ENCODE data around the gene SLFNL1. TPM values are rescaled to one million over a fixed set of nuclear protein-coding genes. Genes with fewer than 3 reads are reported as not detected.

The SLFNL1 gene
- total and polyA plus RNA-seq, 4 donors = 0.38 to 1.0 (median 0.60) TPM

DNA sequence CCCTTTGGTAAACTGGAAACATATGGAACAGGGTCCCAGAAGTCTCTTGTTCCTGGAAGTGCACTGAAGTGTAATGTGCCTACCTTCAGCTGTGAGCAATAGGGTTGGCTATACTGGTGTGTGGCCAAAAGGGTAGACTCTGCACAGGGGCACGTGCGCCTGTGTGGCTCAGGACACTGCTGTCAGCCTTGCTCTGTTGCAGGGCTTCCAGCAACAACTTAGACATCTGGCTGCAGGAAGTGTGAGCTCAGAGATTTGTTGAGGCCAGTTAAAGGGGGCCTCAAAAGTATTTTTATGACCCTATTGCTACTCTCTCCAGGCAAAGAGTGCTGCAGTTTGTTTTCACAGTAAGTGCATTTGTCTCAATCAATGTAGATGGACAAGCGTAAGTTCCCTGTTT is 34.6 kb downstream of the SLFNL1 start:
- peak; percentile 17 for ATAC-seq (ENCODE audit: low FRiP score)
- Histone ChIP-seq H3K27ac (ENCODE audit: low read depth in 1 of 2, low read length in 2 of 2) (peak overlapping the region in 1 of 2 donors; percentile 65), H3K36me3 (ENCODE audit: control insufficient read depth in 1 of 2, insufficient read depth in 2 of 2, low read length in 1 of 2) (peaks cover 13 to 21% of the 10 kb centered on the region in 2 donors), H3K4me1 (ENCODE audit: control insufficient read depth in 1 of 2, insufficient read depth in 2 of 2, low read length in 2 of 2) (peaks cover 4 to 7% of the 10 kb centered on the region in 2 donors), H3K27me3 (ENCODE audit: control insufficient read depth in 1 of 2, insufficient read depth in 2 of 2, low read length in 1 of 2) (no peaks in the 10 kb centered on the region), H3K4me3 (ENCODE audit: low read length in 2 of 2) (no peak overlapping the region), H3K9me3 (ENCODE audit: control insufficient read depth, low read length) (no peaks in the 10 kb centered on the region)
- 23 to 33% methylated on average over 3 of the region's 3 CpGs for WGBS, 2 donors
- no peak for DNase-seq
- intact Hi-C loops (cut with DNase I) = loop anchor here in 1 of 2 donors (5.0 kb wide), 1 partner anchor 115 kb away; no protein-coding TSS in a partner anchor

DNA sequence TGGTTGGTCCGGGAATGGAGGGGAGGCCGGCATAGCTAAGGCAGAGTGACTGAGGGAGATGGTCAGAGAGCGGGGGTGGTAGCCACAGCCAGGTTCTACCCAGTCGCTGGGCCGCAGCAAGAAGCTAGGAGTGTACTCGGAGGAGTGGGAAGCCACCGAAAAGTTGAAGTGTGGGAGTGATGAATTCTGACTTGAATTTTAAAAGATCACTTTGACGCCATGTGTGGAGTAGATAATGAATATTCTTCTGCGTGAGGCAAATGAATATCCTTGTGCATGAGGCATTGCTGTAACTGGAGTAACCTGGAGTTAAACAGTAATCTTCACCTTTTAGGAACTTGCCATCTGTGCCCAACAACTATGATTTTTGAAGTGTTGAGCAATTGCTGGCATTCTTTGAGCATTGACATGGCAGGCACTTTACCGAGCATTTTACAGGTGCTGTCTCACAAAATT is 35.2 kb downstream of the SLFNL1 start:
- no peak overlapping the region for H3K4me3 ChIP-seq (ENCODE audit: low read length in 2 of 2)
- no peak overlapping the region for H3K27ac ChIP-seq (ENCODE audit: low read depth in 1 of 2, low read length in 2 of 2)
- intact Hi-C loops (cut with DNase I) = loop anchor here in 1 of 2 donors (5.0 kb wide), 1 partner anchor 116 kb away; no protein-coding TSS in a partner anchor
- peaks cover 4 to 7% of the 10 kb centered on the region in 2 donors for H3K4me1 ChIP-seq (ENCODE audit: control insufficient read depth in 1 of 2, insufficient read depth in 2 of 2, low read length in 2 of 2)
- DNase-seq (no peak), ATAC-seq (ENCODE audit: low FRiP score) (no peak)
- H3K36me3 ChIP-seq (ENCODE audit: control insufficient read depth in 1 of 2, insufficient read depth in 2 of 2, low read length in 1 of 2) = peaks cover 13 to 21% of the 10 kb centered on the region in 2 donors
- H3K9me3 ChIP-seq (ENCODE audit: control insufficient read depth, low read length) = no peaks in the 10 kb centered on the region
- H3K27me3 ChIP-seq (ENCODE audit: control insufficient read depth in 1 of 2, insufficient read depth in 2 of 2, low read length in 1 of 2) = no peaks in the 10 kb centered on the region
- 86% methylated on average over 10 of the region's 10 CpGs for WGBS, 2 donors

DNA sequence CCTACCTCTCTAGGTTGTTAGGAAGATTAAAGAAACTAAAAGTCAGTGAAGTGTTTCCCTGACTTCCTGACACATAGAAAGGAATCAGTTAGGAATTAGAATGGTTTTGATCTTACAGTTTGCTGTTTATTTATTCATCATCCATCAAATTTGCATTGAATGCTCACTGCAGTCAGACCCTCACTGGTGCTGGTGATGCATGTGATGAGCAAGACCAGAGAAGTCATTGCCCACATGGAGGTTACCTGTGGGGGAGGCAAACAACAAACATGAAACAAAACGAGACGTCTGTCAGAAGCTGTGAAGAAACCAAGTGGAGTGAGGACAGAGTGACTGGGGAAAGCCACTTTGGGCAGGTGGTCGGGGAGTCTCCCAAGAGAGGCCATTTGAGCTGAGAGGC is 35.6 kb downstream of the SLFNL1 start:
- peaks cover 4 to 7% of the 10 kb centered on the region in 2 donors for H3K4me1 ChIP-seq (ENCODE audit: control insufficient read depth in 1 of 2, insufficient read depth in 2 of 2, low read length in 2 of 2)
- no peaks in the 10 kb centered on the region for H3K9me3 ChIP-seq (ENCODE audit: control insufficient read depth, low read length)

DNA sequence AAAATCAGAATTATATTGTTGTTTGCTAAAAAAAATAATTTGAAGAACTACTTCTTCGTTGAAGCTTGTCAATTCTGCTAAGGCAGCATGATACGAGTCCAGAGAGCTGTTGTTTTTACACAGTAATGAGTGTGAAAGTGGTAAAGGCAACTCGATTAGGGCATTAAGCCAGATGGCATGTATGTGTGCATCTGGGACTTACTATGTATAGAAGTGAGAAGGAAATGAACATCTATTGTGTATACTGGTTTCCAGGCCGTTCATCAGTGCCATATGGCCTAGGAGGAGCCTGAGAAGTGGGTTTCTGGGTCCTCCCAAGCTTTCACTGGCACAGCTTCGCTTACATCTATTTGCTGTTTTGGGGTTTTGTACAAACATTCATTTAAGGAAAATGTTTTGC is 36.4 kb downstream of the SLFNL1 start:
- intact Hi-C loops (cut with DNase I) = loop anchor here in 1 of 2 donors (5.0 kb wide), 1 partner anchor 117 kb away; no protein-coding TSS in a partner anchor
- no peaks in the 10 kb centered on the region for H3K9me3 ChIP-seq (ENCODE audit: control insufficient read depth, low read length)
- 4 to 10% methylated on average over 5 of the region's 5 CpGs for WGBS, 2 donors
- peaks cover 11 to 21% of the 10 kb centered on the region in 2 donors for H3K36me3 ChIP-seq (ENCODE audit: control insufficient read depth in 1 of 2, insufficient read depth in 2 of 2, low read length in 1 of 2)
- peak overlapping the region; percentile 44 to 56 for H3K27ac ChIP-seq (ENCODE audit: low read depth in 1 of 2, low read length in 2 of 2)
- no peaks in the 10 kb centered on the region for H3K27me3 ChIP-seq (ENCODE audit: control insufficient read depth in 1 of 2, insufficient read depth in 2 of 2, low read length in 1 of 2)
- DNase-seq (no peak), ATAC-seq (ENCODE audit: low FRiP score) (no peak)
- H3K4me1 ChIP-seq (ENCODE audit: control insufficient read depth in 1 of 2, insufficient read depth in 2 of 2, low read length in 2 of 2) = peaks cover 4 to 7% of the 10 kb centered on the region in 2 donors
- H3K4me3 ChIP-seq (ENCODE audit: low read length in 2 of 2) = peak overlapping the region in 1 of 2 donors; percentile 7

More for the DNA sequence above, 35.6 kb downstream of the SLFNL1 start:
- H3K4me3 ChIP-seq (ENCODE audit: low read length in 2 of 2) = no peak overlapping the region
- WGBS, 2 donors = 67 to 69% methylated on average over 3 of the region's 3 CpGs
- no peaks in the 10 kb centered on the region for H3K27me3 ChIP-seq (ENCODE audit: control insufficient read depth in 1 of 2, insufficient read depth in 2 of 2, low read length in 1 of 2)
- DNase-seq (no peak), ATAC-seq (ENCODE audit: low FRiP score) (no peak)
- H3K27ac ChIP-seq (ENCODE audit: low read depth in 1 of 2, low read length in 2 of 2) = no peak overlapping the region
- intact Hi-C loops (cut with DNase I) = loop anchor here in 1 of 2 donors (5.0 kb wide), 1 partner anchor 116 kb away; no protein-coding TSS in a partner anchor
- H3K36me3 ChIP-seq (ENCODE audit: control insufficient read depth in 1 of 2, insufficient read depth in 2 of 2, low read length in 1 of 2) = peaks cover 13 to 21% of the 10 kb centered on the region in 2 donors

DNA sequence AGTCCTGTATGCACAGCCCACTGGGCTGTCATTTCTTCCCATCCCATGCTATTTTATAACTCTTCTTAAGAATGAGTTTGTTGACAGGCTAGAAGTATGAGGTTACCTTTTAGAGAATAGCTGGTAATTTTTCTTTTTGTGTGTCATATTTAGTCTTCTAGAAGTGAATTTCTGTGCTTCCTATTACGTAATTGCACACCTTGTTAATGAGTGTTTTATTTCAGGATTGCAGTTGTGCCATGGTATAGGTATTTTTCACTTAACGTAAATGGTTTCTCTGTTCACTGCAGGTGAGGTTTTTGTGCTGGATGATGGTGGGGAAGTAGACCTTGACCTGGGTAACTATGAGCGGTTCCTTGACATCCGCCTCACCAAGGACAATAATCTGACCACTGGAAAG is 37.0 kb downstream of the SLFNL1 start:
- DNase-seq = no peak
- Histone ChIP-seq H3K4me3 (ENCODE audit: low read length in 2 of 2) (no peak overlapping the region), H3K27ac (ENCODE audit: low read depth in 1 of 2, low read length in 2 of 2) (peak overlapping the region; percentile 41 to 44), H3K9me3 (ENCODE audit: control insufficient read depth, low read length) (no peaks in the 10 kb centered on the region), H3K4me1 (ENCODE audit: control insufficient read depth in 1 of 2, insufficient read depth in 2 of 2, low read length in 2 of 2) (peaks cover 4 to 7% of the 10 kb centered on the region in 2 donors), H3K36me3 (ENCODE audit: control insufficient read depth in 1 of 2, insufficient read depth in 2 of 2, low read length in 1 of 2) (peaks cover 7 to 21% of the 10 kb centered on the region in 2 donors), H3K27me3 (ENCODE audit: control insufficient read depth in 1 of 2, insufficient read depth in 2 of 2, low read length in 1 of 2) (no peaks in the 10 kb centered on the region)
- WGBS, 2 donors = 85 to 86% methylated on average over 4 of the region's 4 CpGs
- intact Hi-C loops (cut with DNase I) = loop anchor here in 1 of 2 donors (5.0 kb wide), 1 partner anchor 63 kb away; no protein-coding TSS in a partner anchor
- no peak for ATAC-seq (ENCODE audit: low FRiP score)

DNA sequence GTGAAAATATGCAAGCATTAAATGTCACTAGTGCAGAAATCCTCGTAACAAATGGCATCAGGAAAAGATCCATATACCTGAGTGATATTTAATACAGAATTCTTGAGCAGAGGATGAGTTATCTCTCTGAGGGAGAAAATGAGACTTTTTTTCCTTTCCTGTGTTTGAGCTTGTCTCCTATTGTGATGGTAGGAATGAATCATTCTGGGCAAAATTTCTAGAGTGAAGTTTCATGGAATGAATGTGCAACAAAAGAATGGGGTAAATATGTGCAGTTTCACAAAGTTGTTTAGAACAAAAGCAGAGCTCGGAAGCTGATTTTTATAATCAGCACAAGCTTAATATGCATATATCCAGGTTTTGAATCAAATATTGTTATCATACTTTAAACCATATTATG is 37.5 kb downstream of the SLFNL1 start:
- Histone ChIP-seq H3K9me3 (ENCODE audit: control insufficient read depth, low read length) (no peaks in the 10 kb centered on the region), H3K4me3 (ENCODE audit: low read length in 2 of 2) (no peak overlapping the region), H3K36me3 (ENCODE audit: control insufficient read depth in 1 of 2, insufficient read depth in 2 of 2, low read length in 1 of 2) (peaks cover 3 to 18% of the 10 kb centered on the region in 2 donors), H3K27ac (ENCODE audit: low read depth in 1 of 2, low read length in 2 of 2) (no peak overlapping the region), H3K27me3 (ENCODE audit: control insufficient read depth in 1 of 2, insufficient read depth in 2 of 2, low read length in 1 of 2) (no peaks in the 10 kb centered on the region), H3K4me1 (ENCODE audit: control insufficient read depth in 1 of 2, insufficient read depth in 2 of 2, low read length in 2 of 2) (peaks cover 4 to 7% of the 10 kb centered on the region in 2 donors)
- ATAC-seq (ENCODE audit: low FRiP score) = no peak
- intact Hi-C loops (cut with DNase I) = loop anchor here in 1 of 2 donors (5.0 kb wide), 1 partner anchor 63 kb away; no protein-coding TSS in a partner anchor
- WGBS, 2 donors = 29% methylated on average over 2 of the region's 2 CpGs
- DNase-seq = no peak

DNA sequence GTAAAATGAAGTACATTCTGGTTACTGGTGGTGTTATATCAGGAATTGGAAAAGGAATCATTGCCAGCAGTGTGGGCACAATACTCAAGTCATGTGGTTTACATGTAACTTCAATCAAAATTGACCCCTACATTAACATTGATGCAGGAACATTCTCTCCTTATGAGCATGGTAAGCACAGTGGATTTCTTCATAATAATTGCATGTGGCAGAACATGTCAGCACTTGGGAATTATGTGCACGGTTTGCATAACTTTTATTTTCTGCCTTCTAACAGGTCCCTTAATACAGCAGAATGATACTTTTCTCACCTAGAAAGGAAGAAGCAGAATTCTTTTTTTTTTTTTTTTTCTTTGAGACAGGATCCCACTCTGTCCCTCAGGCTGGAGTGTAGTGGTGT is 38.2 kb downstream of the SLFNL1 start:
- Histone ChIP-seq H3K9me3 (ENCODE audit: control insufficient read depth, low read length) (no peaks in the 10 kb centered on the region), H3K4me3 (ENCODE audit: low read length in 2 of 2) (no peak overlapping the region), H3K4me1 (ENCODE audit: control insufficient read depth in 1 of 2, insufficient read depth in 2 of 2, low read length in 2 of 2) (peaks cover 4 to 7% of the 10 kb centered on the region in 2 donors), H3K27ac (ENCODE audit: low read depth in 1 of 2, low read length in 2 of 2) (peak overlapping the region in 1 of 2 donors; percentile 88), H3K36me3 (ENCODE audit: control insufficient read depth in 1 of 2, insufficient read depth in 2 of 2, low read length in 1 of 2) (peaks cover 0 to 16% of the 10 kb centered on the region in 2 donors), H3K27me3 (ENCODE audit: control insufficient read depth in 1 of 2, insufficient read depth in 2 of 2, low read length in 1 of 2) (no peaks in the 10 kb centered on the region)
- intact Hi-C loops (cut with DNase I) = loop anchor here in 1 of 2 donors (5.0 kb wide), 1 partner anchor 64 kb away; no protein-coding TSS in a partner anchor
- no peak for ATAC-seq (ENCODE audit: low FRiP score)
- no peak for DNase-seq
- 9 to 10% methylated on average over 1 of the region's 1 CpG for WGBS, 2 donors

DNA sequence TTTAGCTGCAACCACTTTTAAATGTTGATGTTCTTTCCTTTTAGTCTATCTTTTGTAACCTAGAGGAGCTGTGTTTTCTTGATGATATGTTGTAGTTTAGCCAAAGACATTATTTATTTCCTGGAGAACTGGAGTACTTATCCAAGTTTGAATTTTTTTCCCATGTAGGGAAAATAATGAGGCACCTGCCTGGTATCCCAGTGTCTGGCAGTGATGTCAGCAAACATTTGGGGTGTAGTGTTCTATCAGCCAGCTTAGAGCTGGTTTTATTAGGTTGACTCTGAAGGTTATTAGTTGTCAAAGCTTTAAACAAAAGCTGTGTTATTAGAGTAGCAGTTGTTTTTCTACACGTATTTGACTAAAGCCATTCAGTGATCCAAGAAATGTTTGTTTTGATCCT is 38.8 kb downstream of the SLFNL1 start:
- H3K27me3 ChIP-seq (ENCODE audit: control insufficient read depth in 1 of 2, insufficient read depth in 2 of 2, low read length in 1 of 2) = no peaks in the 10 kb centered on the region
- intact Hi-C loops (cut with DNase I) = loop anchor here in 1 of 2 donors (5.0 kb wide), 1 partner anchor 65 kb away; no protein-coding TSS in a partner anchor
- ATAC-seq (ENCODE audit: low FRiP score) = no peak
- 3% methylated on average over 1 of the region's 1 CpG for WGBS, 2 donors
- H3K4me3 ChIP-seq (ENCODE audit: low read length in 2 of 2) = no peak overlapping the region
- peaks cover 0 to 13% of the 10 kb centered on the region in 2 donors for H3K36me3 ChIP-seq (ENCODE audit: control insufficient read depth in 1 of 2, insufficient read depth in 2 of 2, low read length in 1 of 2)
- H3K4me1 ChIP-seq (ENCODE audit: control insufficient read depth in 1 of 2, insufficient read depth in 2 of 2, low read length in 2 of 2) = peaks cover 4% of the 10 kb centered on the region in 2 donors
- no peak for DNase-seq
- no peaks in the 10 kb centered on the region for H3K9me3 ChIP-seq (ENCODE audit: control insufficient read depth, low read length)
- H3K27ac ChIP-seq (ENCODE audit: low read depth in 1 of 2, low read length in 2 of 2) = peak overlapping the region in 1 of 2 donors; percentile 88
